GM12878 (cell line): Measurements from ENCODE around the gene CLIC3.

Experiments used
- ATF3 ChIP-seq: IDR thresholded peaks from 2 replicates; pipeline ENCODE4 v1.6.1; 2011; ENCODE audit warnings: low read depth, mild to moderate bottlenecking, low read length, moderate library complexity, borderline replicate concordance; ENCODE audit errors: extremely low read depth
- BCL3 ChIP-seq: IDR thresholded peaks from 2 replicates; pipeline ENCODE4 v1.6.1; 2011; ENCODE audit warnings: borderline replicate concordance, low read depth, mild to moderate bottlenecking, moderate library complexity, low read length; ENCODE audit not compliant: insufficient read depth, poor library complexity, severe bottlenecking
- CBX3 ChIP-seq: fragments of 200-600 bp; sonication (generic); IDR thresholded peaks from 2 replicates; pipeline ENCODE4 v1.6.1; 2016; ENCODE audit warnings: low read depth, borderline replicate concordance
- CTCF ChIP-seq, 3 experiments: IDR thresholded peaks in 2 of 3; conservative IDR thresholded peaks in 1 of 3; 2 replicates each; pipeline ENCODE4 v1.5.1; 2011; ENCODE audit warnings: low read depth in 3 of 3, low read length in 3 of 3, mild to moderate bottlenecking in 3 of 3, control low read depth in 2 of 3, moderate library complexity in 2 of 3, inconsistent platforms in 1 of 3, mixed read lengths in 1 of 3; ENCODE audit not compliant: control insufficient read depth in 2 of 3, insufficient read depth in 1 of 3; ENCODE audit errors: extremely low read depth in 1 of 3
- NFYB ChIP-seq: IDR thresholded peaks from 2 replicates; pipeline ENCODE4 v1.6.1; 2011; ENCODE audit warnings: low read depth, mild to moderate bottlenecking, low read length, improper control_type of control experiment, moderate library complexity; ENCODE audit not compliant: insufficient read depth
- PAX8 ChIP-seq: fragments of 450-650 bp; IDR thresholded peaks from 2 replicates; pipeline ENCODE4 v1.6.1; 2017; ENCODE audit warnings: mild to moderate bottlenecking, moderate library complexity
- TAF1 ChIP-seq: IDR thresholded peaks from 2 replicates; pipeline ENCODE4 v1.6.1; 2011; ENCODE audit warnings: mild to moderate bottlenecking, low read depth, low read length, borderline replicate concordance
- ZNF24 ChIP-seq: fragments of 450-650 bp; IDR thresholded peaks from 2 replicates; pipeline ENCODE4 v1.6.1; 2017; ENCODE audit warnings: antibody characterized with exemption, mild to moderate bottlenecking

GRCh38 chr9:136994888-136995230, 1.5 kb downstream of the CLIC3 start:
- no peak for TF ChIP-seq ZNF24
- no peak for TF ChIP-seq CBX3
- no peak for TF ChIP-seq PAX8
- no peak for TF ChIP-seq ATF3
- TF ChIP-seq CTCF (IDR thresholded peaks at IDR 0.05 in 2 of 3, conservative IDR thresholded peaks at IDR 0.05 in 1 of 3; ENCODE audit: control insufficient read depth in 2 of 3, extremely low read depth in 1 of 3, insufficient read depth in 1 of 3, low read depth in 3 of 3, low read length in 3 of 3) = no peak
- no peak for TF ChIP-seq TAF1
- TF ChIP-seq BCL3 = no peak
- no peak for TF ChIP-seq NFYB
